ENCODE data around the gene ZNF337.
"Not testable (repeated sequence)": the region's sequence is repeated elsewhere in the genome, so short reads cannot be mapped to it uniquely, and the experiment has no call there.

The ZNF337 gene

GRCh38 chr20:25696371-25697131, at the start of gene ZNF337:
TSS of gene ZNF337 (minus strand) at chr20:25696853. CDS start at chr20:25686417, 10,436 bp downstream.
- DNase-seq: peak; percentile 88 to 92

GRCh38 chr20:25745738-25746137, 49.1 kb upstream of the ZNF337 start:
- DNase-seq: no peak

- DNase-seq: no peak
Observed at GRCh38 chr20:25745100-25745499, 48.4 kb upstream of the ZNF337 start.

- no peak for DNase-seq
Observed at GRCh38 chr20:25744261-25744660, 47.6 kb upstream of the ZNF337 start.

- DNase-seq: no peak
Observed at GRCh38 chr20:25741088-25741487, 44.4 kb upstream of the ZNF337 start.

- no peak for DNase-seq
Observed at GRCh38 chr20:25739615-25740320, 43.1 kb upstream of the ZNF337 start.

- no peak for DNase-seq
Observed at GRCh38 chr20:25738198-25738597, 41.5 kb upstream of the ZNF337 start.

- DNase-seq: no peak
Observed at GRCh38 chr20:25733903-25734302, 37.2 kb upstream of the ZNF337 start.

GRCh38 chr20:25730862-25731261, 34.2 kb upstream of the ZNF337 start:
- DNase-seq: no peak

- no peak for DNase-seq
Observed at GRCh38 chr20:25726357-25726756, 29.7 kb upstream of the ZNF337 start.

GRCh38 chr20:25725639-25726038, 29.0 kb upstream of the ZNF337 start:
- DNase-seq: no peak

- DNase-seq: no peak
Observed at GRCh38 chr20:25723975-25724374, 27.3 kb upstream of the ZNF337 start.

- DNase-seq: no peak
Observed at GRCh38 chr20:25720285-25720684, 23.6 kb upstream of the ZNF337 start.

GRCh38 chr20:25718896-25719809, 22.5 kb upstream of the ZNF337 start:
- not testable (repeated sequence) for DNase-seq

- no peak for DNase-seq
Observed at GRCh38 chr20:25707695-25708094, 11.0 kb upstream of the ZNF337 start.

- no peak for DNase-seq
Observed at GRCh38 chr20:25706793-25707192, 10.1 kb upstream of the ZNF337 start.

- DNase-seq: no peak
Observed at GRCh38 chr20:25705830-25706351, 9.2 kb upstream of the ZNF337 start.

GRCh38 chr20:25704303-25704702, 7.7 kb upstream of the ZNF337 start:
- not testable (repeated sequence) for DNase-seq

GRCh38 chr20:25700835-25701234, 4.2 kb upstream of the ZNF337 start:
- not testable (repeated sequence) for DNase-seq

GRCh38 chr20:25699914-25700313, 3.3 kb upstream of the ZNF337 start:
- no peak for DNase-seq

- no peak for DNase-seq
Observed at GRCh38 chr20:25697132-25697446, 436 bp upstream of the ZNF337 start.

- peak in 1 of 2 experiments; percentile 17 for DNase-seq
Observed at GRCh38 chr20:25695532-25696370, 902 bp downstream of the ZNF337 start.

All from Kasumi-1 (cell line).